RPMI8226 (cell line): ENCODE data around the gene CHRNB1.

ENCODE experiments used
- DNase-seq: peaks from one replicate; pipeline ENCODE4 v3.0.0-alpha.2; 2015

The CHRNB1 gene, protein sequence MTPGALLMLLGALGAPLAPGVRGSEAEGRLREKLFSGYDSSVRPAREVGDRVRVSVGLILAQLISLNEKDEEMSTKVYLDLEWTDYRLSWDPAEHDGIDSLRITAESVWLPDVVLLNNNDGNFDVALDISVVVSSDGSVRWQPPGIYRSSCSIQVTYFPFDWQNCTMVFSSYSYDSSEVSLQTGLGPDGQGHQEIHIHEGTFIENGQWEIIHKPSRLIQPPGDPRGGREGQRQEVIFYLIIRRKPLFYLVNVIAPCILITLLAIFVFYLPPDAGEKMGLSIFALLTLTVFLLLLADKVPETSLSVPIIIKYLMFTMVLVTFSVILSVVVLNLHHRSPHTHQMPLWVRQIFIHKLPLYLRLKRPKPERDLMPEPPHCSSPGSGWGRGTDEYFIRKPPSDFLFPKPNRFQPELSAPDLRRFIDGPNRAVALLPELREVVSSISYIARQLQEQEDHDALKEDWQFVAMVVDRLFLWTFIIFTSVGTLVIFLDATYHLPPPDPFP

GRCh38 chr17:7444682-7445618, at the start of gene CHRNB1:
CHRNB1 (plus strand) TSS chr17:7445061; CDS start chr17:7445128, 67 bp downstream.
- peak; percentile 75 for DNase-seq

DNA sequence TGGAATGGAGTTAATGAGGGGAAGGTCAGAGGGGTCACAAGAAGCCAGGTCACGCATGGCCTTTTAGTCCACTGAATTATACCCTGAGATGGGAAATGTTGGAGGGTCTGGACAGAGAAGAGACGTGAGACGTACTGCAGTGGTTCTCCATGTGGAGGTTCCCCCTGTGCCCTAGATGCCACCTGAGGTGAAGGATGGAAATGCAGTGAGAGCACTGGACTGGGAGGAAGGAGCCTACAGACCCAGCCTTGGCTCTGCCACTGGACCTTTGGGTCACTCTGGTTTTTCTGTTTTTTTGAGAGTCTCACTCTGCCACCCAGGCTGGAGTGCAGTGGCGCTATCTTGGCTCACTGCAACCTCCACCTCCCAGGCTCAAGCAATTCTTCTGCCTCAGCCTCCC, 48.7 kb upstream of the CHRNB1 start:
- DNase-seq: no peak

DNA sequence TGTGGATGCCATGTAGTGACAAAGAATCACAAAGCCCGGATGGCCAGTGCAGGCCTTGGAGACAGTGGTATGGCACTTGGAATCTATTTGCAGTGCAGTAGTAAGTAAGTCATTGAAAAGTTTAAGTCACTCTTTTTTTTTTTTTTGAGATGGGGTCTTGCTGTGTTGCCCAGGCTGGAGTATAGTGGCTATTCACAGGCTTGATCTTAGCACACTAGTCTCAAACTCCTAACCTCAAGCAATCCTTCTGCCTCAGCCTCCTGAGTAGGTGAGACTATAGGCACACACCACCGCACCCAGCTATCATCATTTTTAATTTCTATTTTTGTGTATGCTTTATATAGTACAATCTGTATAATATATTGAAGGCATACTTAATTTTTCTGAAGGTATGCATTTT, 46.2 kb upstream of the CHRNB1 start:
- DNase-seq: no peak

- DNase-seq: no peak
Observed at GRCh38 chr17:7403043-7403726, 41.7 kb upstream of the CHRNB1 start.

DNA sequence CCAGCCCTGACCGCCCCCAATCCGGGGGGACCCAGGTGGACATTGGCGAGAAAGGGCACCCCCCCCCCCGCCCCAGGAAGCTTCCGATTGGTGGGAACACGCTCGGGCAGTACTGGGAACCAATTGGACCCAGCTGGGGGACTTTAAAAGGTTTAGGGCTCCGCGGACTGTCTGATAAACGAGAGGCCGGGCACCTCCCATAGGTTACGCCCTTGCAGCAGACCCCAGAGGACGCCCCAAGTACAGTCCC, 41.2 kb upstream of the CHRNB1 start:
- DNase-seq: no peak

DNA sequence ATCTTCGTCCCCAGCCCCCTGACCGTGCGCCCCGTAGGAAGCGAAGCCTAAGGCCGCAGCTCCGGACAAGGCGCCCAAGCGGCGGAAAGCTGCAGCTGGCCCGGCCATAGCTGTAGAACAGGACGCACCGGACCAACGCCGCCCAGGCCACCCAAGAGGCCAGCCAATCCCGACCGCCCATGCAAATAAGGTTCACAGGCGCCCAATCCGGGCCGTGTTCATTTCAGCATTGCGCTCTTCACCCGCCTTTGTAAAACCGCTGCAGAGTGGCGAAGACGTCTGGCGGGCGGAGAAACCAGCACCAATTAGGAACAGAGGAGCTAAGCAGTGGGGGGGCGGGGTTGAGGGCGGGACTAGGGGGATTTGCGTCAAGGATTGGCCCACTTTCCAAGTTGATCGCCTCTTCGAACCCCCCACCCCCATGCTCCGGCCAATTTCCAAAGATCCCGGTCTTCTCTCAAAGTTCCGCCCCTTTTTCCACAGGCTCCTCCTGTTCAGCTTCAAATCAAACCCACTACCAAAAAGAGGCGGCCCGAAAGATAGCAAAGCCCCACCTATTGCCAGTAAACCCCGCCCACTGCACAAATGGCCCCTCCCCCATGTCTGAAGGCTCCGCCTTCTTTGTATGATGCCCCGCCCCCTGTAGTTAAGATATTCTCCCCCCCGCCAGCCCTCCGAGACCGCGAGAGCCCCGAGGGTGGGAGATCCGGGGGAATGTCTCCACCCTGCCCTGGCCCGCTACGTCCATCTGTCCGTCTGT, 40.7 kb upstream of the CHRNB1 start, which contains the start of gene TMEM256:
TSS of gene TMEM256 (minus strand) at position 121 of the 760 bp plus-strand sequence. CDS start at position 108, 13 bp downstream.
- peak; percentile 96 for DNase-seq

- peak; percentile 69 for DNase-seq
Observed at GRCh38 chr17:7404737-7405349, 40.0 kb upstream of the CHRNB1 start.

DNA sequence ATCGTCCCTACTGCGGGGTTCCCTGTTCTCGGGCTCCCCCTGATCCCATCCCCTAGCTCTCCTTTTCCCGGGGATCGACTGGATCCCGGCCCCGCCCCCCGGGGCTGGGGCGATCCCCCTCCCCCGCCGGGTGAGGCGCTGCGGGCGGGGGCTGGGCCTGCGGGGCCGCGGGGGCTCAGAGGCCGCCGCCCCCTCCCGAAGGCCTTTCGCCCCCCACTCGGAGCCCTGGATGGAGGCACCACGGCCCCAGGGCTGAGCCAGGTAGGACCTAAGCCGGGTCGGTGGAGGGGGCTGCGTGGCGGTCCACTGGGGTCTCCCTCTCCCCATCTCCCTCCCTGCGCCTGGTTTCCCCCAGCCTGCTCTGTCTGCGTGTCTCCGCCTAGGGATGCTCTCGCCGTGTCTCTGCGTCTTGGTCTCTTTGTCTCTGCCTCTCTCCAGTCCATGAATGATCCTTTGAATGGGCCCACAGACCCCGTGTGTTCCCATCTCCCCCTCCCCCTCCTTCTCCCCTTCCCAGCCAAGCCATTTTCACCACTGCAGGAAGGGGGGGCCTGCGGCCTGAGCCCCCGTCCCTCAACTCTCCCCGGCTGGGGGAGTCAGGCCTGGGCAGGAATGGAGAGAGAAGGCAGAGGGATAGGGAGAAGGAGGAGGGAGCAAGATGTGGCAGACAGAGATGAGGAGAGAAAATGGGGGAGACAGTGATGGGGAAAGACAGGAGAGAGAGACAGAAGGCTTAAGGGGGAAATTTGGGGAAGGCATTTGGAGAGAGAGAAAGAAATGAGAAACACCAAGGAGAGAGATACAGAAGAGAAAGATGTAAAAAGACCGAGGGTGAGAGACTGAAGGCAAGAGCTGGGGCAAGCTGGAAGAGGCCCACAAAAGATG, 39.3 kb upstream of the CHRNB1 start:
- no peak for DNase-seq

DNA sequence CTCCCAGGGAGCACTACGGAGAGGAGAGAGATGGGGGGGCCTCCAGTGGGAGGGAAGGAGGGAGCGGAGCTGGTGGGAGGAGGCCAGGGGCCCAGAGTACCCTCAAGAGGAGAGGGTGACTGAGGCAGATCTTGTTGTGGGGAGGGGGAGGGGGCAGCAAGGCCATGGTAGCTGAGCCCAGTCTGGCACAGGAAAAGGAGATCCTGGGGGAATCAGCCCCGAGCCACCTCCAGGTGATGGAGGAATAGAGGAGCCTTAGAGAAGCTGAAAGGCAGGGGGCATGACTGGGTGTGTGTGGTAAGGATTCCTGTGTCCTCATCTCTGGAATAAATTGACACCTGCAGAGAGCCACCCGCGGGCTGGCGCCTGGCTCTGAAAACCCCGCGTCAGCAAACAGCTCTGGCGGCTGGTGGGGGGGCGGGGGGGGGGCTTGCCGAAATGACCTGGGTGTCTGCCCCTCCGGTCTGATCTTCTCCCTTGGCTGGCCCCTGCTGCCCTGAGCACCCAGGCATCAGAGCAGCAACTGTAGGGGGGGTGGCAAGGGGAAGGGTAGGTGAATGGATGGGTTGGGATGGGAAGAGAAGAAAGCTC, 38.5 kb upstream of the CHRNB1 start:
- DNase-seq: peak; percentile 26

- DNase-seq: no peak
Observed at GRCh38 chr17:7407082-7407481, 37.8 kb upstream of the CHRNB1 start.

DNA sequence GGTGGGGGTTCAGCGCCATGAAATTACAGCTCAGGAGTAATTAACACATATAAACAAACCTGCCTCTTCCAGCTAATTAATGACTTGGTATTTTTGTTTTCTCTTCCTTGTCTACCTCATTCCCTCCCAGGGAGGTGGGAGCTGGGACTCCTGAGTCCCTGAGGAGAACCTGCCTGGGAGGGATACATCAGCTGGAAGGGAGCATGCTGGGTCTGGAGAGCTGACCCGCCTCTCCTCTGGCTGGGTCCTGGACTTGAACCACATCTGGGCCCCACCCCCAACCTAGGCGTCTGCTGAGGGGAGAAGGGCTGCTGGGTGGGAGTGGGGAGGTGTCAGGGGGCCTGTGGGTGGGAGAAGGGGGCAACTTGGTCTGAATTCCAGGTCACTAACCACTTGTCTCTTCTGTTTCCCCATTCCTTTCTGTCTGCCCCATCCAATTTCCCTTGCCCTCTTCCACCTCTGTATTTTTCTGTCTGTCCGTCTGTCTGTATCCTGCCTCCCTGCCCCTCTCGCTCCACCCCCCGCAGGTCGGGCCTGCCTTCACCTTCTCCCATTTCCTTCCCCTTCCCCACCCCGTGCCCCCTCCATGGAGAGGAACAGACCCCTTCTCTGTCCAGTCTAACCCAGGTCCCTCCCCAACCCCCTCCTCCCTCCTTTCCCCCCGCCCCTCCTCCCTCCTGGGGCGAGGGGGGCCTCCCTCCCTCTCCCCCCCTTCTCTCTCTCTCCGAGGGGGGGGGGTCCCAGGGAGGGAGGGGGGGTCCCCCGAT, 37.2 kb upstream of the CHRNB1 start, which contains the start of gene NLGN2:
TSS of gene NLGN2 (plus strand) at position 361 of the 767 bp plus-strand sequence. CDS start 411 bp downstream, outside the sequence.
- no peak for DNase-seq

DNA sequence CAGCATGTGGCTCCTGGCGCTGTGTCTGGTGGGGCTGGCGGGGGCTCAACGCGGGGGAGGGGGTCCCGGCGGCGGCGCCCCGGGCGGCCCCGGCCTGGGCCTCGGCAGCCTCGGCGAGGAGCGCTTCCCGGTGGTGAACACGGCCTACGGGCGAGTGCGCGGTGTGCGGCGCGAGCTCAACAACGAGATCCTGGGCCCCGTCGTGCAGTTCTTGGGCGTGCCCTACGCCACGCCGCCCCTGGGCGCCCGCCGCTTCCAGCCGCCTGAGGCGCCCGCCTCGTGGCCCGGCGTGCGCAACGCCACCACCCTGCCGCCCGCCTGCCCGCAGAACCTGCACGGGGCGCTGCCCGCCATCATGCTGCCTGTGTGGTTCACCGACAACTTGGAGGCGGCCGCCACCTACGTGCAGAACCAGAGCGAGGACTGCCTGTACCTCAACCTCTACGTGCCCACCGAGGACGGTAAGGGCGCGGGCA, 36.6 kb upstream of the CHRNB1 start:
- no peak for DNase-seq

- DNase-seq: no peak
Observed at GRCh38 chr17:7408863-7409262, 36.0 kb upstream of the CHRNB1 start.

- DNase-seq: no peak
Observed at GRCh38 chr17:7409716-7410115, 35.1 kb upstream of the CHRNB1 start.

DNA sequence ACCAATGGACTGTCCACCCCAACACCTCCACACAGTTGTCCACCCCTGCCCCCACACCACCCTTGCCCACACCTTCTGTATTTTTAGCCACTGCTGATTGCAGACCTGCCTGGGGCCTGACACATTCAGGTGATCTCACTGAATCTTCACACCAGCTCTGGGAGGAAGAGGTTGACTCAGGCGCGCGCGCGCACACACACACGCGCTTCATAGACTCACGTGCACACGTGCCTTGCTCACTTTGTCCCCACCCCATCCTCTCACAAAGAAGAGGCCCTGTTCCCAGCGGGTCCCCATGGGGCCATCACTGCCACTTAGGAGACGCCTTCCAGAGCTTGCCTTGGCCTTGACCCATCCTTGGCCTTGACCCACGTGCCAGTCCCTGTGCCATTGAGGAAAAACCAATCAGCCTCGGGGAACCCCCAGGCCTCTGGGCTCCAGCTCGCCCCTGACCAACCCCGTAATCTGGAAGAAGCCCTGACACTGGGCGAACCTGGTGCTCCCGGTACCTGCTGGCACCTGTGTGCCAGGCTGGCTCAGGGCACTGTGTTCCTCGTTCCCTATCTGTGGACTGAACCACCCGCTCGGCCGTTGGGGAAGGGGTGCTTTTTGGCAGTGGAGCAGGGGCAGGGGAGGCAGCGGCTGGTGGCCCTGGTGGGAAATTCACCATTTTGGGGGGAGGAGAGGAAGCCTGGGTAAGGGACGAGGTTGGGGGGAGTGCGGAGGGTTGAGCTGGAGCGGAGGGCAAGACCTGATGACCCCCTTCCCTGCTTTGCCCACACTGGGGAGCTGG, 34.0 kb upstream of the CHRNB1 start:
- no peak for DNase-seq

DNA sequence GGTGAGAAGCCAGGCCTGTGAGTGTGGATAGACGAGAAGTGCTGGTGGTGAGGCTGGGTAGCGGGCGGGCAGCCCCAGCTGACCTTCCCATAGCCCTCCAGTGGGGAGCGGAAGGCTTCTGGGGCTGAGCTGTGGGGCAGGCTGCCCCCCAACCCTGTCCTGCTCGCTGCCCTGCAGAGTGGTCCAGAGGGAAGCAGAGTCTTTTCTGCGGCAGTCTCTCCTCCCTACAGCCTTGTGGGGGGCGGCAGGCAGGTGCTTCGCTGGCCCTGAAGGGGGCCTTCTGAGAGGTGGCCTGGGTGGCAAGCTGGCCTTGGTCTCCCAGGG, 33.5 kb upstream of the CHRNB1 start:
- DNase-seq: no peak

GRCh38 chr17:7413346-7413985, 31.4 kb upstream of the CHRNB1 start:
- DNase-seq: no peak

- no peak for DNase-seq
Observed at GRCh38 chr17:7414837-7415236, 30.0 kb upstream of the CHRNB1 start.
